ENCODE measurements around the gene COX10.

COX10 gene

GRCh38 chr17:14134456-14134855 lies 65.2 kb downstream of the COX10 start:
- TF ChIP-seq OSR1 (CRISPR knock-in tag; IDR thresholded peaks at IDR 0.05) (no peak), TSHZ2 (CRISPR knock-in tag; IDR thresholded peaks at IDR 0.05) (no peak), TOX (CRISPR knock-in tag; IDR thresholded peaks at IDR 0.05; ENCODE audit: borderline replicate concordance) (no peak), ARNTL (CRISPR knock-in tag; IDR thresholded peaks at IDR 0.05; ENCODE audit: borderline replicate concordance, low read depth) (no peak), TCF4 (CRISPR knock-in tag; IDR thresholded peaks at IDR 0.05; ENCODE audit: borderline replicate concordance) (no peak), CSDC2 (CRISPR knock-in tag; IDR thresholded peaks at IDR 0.05) (no peak), RARB (CRISPR knock-in tag; IDR thresholded peaks at IDR 0.05) (no peak), ISL1 (CRISPR knock-in tag; IDR thresholded peaks at IDR 0.05) (no peak), CSRNP3 (CRISPR knock-in tag; IDR thresholded peaks at IDR 0.05) (no peak), PPARA (CRISPR knock-in tag; IDR thresholded peaks at IDR 0.05; ENCODE audit: borderline replicate concordance) (no peak), ZFP30 (CRISPR knock-in tag; IDR thresholded peaks at IDR 0.05) (no peak), ZNF565 (CRISPR knock-in tag; conservative IDR thresholded peaks at IDR 0.05; ENCODE audit: low read depth) (no peak), ZNF70 (CRISPR knock-in tag; IDR thresholded peaks at IDR 0.05) (no peak), BACH2 (CRISPR knock-in tag; IDR thresholded peaks at IDR 0.05; ENCODE audit: borderline replicate concordance) (no peak), ZFP3 (CRISPR knock-in tag; IDR thresholded peaks at IDR 0.05) (no peak), POU6F1 (CRISPR knock-in tag; IDR thresholded peaks at IDR 0.05; ENCODE audit: borderline replicate concordance, low read depth) (no peak), GLIS3 (CRISPR knock-in tag; IDR thresholded peaks at IDR 0.05) (no peak), ZC3H10 (CRISPR knock-in tag; IDR thresholded peaks at IDR 0.05) (no peak), CREB5 (CRISPR knock-in tag; IDR thresholded peaks at IDR 0.05; ENCODE audit: low read depth) (no peak), ESRRG (CRISPR knock-in tag; IDR thresholded peaks at IDR 0.05) (no peak)
- ATAC-seq, result no peak

GRCh38 chr17:14135906-14136590 lies 66.7 kb downstream of the COX10 start:
- no peak for ATAC-seq
- TF ChIP-seq TSHZ2 (CRISPR knock-in tag; IDR thresholded peaks at IDR 0.05), result no peak
- no peak for TF ChIP-seq ZNF70 (CRISPR knock-in tag; IDR thresholded peaks at IDR 0.05)
- TF ChIP-seq ESRRG (CRISPR knock-in tag; IDR thresholded peaks at IDR 0.05), result no peak
- TF ChIP-seq ISL1 (CRISPR knock-in tag; IDR thresholded peaks at IDR 0.05), result no peak
- TF ChIP-seq RARB (CRISPR knock-in tag; IDR thresholded peaks at IDR 0.05), result no peak
- TF ChIP-seq CSDC2 (CRISPR knock-in tag; IDR thresholded peaks at IDR 0.05), result no peak
- TF ChIP-seq GLIS3 (CRISPR knock-in tag; IDR thresholded peaks at IDR 0.05), result no peak
- no peak for TF ChIP-seq TOX (CRISPR knock-in tag; IDR thresholded peaks at IDR 0.05; ENCODE audit: borderline replicate concordance)
- no peak for TF ChIP-seq ZC3H10 (CRISPR knock-in tag; IDR thresholded peaks at IDR 0.05)
- no peak for TF ChIP-seq CREB5 (CRISPR knock-in tag; IDR thresholded peaks at IDR 0.05; ENCODE audit: low read depth)
- no peak for TF ChIP-seq ZNF565 (CRISPR knock-in tag; conservative IDR thresholded peaks at IDR 0.05; ENCODE audit: low read depth)
- no peak for TF ChIP-seq ZNF8 (CRISPR knock-in tag; IDR thresholded peaks at IDR 0.05)
- no peak for TF ChIP-seq ZFP3 (CRISPR knock-in tag; IDR thresholded peaks at IDR 0.05)
